GM18505 (cell line): ENCODE measurements around the gene IRF3.
"Not testable (repeated sequence)": the region's sequence is repeated elsewhere in the genome, so short reads cannot be mapped to it uniquely, and the experiment has no call there.

ENCODE experiments used
- ATAC-seq: cut with Tn5 transposase; IDR thresholded peaks from one replicate; pipeline ENCODE4 v1.9.1; 2021; ENCODE audit not compliant: unreplicated experiment
- POLR2A ChIP-seq: IDR thresholded peaks from 4 replicates; pipeline ENCODE4 v1.6.1; 2011; ENCODE audit warnings: borderline replicate concordance; ENCODE audit not compliant: insufficient read depth, insufficient read length; ENCODE audit errors: extremely low read depth

The IRF3 gene

GRCh38 chr19:49624967-49625910 is 40.4 kb downstream of the IRF3 start:
- no peak for ATAC-seq
- no peak for TF ChIP-seq POLR2A

- not testable (repeated sequence) for ATAC-seq
Observed at GRCh38 chr19:49617860-49618259, 47.8 kb downstream of the IRF3 start.

GRCh38 chr19:49616945-49617344 is 48.7 kb downstream of the IRF3 start:
- TF ChIP-seq POLR2A = no peak
- no peak for ATAC-seq

- no peak for TF ChIP-seq POLR2A
- ATAC-seq = no peak
Observed at GRCh38 chr19:49616532-49616931, 49.1 kb downstream of the IRF3 start.

- ATAC-seq = no peak
- no peak for TF ChIP-seq POLR2A
Observed at GRCh38 chr19:49615861-49616260, 49.8 kb downstream of the IRF3 start.

- TF ChIP-seq POLR2A = no peak
- no peak for ATAC-seq
Observed at GRCh38 chr19:49614096-49614833, 51.4 kb downstream of the IRF3 start.

GRCh38 chr19:49613374-49613773 is 52.3 kb downstream of the IRF3 start:
- no peak for ATAC-seq
- TF ChIP-seq POLR2A = no peak
